NCI-H82 (cell line): Measurements from ENCODE around the gene MED22.

ENCODE experiments used
- DNase-seq: peaks from one replicate; lab custom pipeline; 2025; lab: John Stamatoyannopoulos, UW

MED22 gene

DNA sequence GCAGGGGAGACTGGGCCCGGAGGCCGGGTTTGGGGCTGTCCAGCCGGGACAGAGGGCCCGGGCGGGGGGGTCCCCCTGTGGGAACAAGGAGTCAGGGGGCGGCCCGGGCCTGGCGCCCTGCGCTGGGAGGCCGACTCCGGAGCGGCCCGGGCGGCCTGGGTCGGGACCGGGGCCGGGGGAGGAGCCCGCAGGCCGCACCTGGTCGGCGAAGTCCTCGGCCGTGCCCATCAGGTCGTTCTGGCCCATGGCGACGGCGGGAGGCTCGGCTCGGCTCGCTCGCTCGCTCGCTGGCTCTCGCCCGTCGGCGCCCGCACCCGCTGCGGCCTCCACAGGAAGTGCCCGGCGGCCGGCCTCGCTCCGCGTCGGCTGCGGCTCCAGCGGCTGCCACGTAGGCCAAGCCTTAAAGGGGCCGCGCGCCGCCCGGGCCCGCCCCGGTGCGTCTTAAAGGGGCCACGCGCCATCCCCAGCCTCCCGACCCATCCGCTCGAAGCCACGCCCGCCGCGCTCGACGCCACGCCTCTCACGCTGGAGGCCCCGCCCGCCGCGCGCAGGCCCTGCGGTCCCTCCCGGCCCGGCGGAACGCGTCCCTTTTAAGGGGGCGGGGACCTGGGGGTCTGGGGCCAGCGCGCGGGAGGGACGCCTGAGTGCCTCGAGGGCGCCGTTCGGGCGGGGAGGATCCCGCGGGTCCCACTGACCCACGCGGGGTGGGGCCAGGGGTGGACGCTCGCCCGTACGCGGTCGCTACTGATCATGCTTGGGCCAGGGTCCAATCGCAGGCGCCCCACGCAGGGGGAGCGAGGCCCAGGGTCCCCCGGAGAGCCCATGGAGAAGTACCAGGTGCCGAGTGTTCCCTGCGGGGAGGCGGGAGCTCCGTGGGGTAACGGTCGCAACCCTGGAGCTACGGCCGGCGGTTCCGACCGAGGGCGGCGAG, 28.1 kb upstream of the MED22 start, which contains the start of the genes STKLD1 and SURF4:
Gene STKLD1 (plus strand): TSS at position 643 of the 931 bp plus-strand sequence. CDS start 108 bp downstream, at position 751.
Gene SURF4 (minus strand): TSS at position 337 of the 931 bp plus-strand sequence. CDS start 91 bp downstream, at position 246.
- peak; percentile 97 for DNase-seq

GRCh38 chr9:133375116-133375723, 27.3 kb upstream of the MED22 start:
- peak; percentile 48 for DNase-seq

DNA sequence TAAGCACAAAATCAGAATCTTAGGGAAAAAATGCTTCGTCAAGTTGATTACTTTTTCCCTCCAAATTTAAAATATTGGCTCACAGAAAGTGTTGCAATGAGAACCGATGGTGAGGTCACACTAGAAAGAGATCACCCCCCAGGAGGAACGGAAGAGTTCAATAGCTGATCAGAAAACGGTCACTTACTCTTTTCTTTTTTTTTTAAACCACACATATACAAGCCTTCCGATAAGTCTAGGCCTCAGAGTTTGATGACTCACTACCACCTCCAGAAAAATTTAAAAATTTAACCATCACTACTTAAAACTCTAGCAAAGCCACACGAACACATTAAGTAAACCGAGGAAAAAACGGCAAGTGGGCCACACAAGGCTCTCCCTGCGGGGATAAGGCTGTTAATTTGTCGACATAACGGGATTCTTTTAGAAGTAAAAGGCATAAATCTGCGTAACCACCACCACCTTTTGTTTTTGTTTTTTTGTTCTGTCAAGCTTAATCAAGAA, 26.7 kb upstream of the MED22 start:
- DNase-seq = no peak

DNA sequence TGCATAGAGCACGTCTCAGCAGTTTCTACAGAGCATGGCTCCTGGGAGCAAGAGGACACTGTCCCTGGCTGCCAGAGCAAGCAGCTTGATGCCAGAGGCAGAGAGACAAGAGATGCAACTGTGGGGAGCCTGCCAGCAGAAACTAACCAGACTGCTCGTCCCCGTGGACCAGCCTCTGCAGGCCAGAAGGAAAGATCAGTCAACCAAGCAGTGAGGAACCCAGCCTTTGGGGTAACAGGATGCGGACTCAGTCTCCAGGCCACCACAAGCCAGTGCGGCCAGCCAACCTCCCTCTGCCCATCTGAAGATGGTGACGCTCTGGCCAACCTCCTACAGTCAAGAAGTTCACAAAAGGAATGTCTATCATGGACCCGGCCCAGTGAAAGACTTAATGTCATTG, 24.2 kb upstream of the MED22 start:
- no peak for DNase-seq

DNA sequence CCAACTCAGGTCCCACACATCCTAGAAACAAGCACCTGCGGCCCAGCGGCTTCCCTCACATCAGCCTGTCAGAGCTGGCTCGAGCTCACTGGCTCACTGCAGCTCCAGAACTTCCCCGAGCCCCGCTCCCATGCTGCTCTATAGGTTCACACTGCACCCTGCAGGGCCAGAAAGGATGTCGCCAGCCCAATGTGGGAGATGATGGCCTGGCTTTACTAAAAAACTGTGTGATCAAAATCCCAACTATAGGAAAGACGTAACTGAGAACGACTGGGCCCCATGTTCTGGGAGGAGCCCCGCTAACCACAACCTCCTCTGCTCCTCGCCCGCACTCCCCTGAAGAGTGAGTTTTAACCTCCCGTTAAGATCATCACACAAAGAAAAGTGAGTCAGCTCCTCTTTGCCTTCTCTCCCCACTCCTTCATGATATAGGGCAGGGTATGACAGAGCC, 23.4 kb upstream of the MED22 start:
- no peak for DNase-seq

DNA sequence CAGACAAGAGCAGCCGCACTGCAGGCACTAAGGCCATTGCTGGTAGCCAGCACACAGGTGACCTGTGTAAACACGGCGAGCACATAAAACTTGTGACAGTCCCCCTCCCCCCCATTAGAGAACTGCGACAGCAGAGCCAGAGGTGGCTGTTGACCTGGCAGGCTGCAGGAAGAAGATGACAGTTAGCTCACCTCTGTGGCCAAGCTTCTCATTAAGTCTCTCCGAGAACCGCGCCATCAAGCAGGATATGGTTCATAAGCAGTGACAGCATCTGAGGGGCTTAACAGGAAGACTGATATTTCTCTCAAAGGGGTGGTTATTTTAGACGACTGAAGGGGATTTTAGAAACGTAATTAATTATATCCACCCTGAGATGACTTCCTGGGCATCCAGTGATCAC, 22.8 kb upstream of the MED22 start:
- no peak for DNase-seq

DNA sequence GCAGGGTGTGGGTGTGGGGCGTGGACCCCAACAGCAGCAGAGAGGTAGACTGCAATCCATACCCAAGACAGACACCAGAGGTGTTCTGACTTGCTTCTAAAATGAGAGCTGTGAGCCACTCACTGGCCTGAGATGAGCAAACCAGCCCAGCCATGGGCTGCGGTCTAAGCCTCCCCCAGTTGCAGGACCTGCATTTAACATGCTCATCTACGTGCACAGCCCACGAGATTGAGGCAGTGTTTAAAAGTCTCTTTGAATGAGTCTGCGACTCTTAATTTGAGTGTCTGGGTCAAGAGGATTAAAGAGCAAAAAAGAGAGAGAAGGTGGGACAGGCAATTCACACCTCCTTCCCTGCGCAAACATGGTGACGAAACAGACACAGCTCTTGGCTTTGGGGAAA, 22.0 kb upstream of the MED22 start:
- no peak for DNase-seq

GRCh38 chr9:133369422-133369821, 21.5 kb upstream of the MED22 start:
- DNase-seq = no peak

DNA sequence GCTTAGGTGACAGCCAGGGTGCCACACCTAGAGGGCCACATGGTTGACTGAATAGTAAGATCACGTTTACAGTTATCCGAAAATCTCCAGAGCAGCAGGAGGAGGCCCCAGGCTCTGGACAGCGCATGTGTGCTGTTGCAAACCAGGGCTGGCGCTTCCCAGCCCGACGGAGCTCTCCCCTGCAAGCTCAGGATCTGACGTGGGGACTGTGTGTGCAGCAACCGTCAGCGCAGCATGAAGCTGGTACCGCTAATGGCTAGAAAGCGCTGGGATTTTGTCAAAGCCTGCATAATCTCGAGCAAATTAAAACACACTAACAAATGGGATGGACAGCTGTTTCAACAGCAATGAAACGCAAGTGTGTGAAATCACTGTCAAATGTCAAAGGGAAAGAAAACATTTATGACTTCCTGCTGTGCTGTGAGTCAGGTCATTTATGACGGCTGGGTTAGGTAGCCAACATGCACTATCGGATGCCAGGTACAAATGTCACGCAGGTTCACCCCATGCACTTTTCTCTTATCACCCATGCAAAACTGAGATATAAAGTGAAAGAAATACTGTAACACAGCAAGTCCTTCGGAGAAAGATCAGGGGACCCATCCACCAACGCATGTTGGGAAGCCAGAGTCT, 20.4 kb upstream of the MED22 start:
- DNase-seq = peak; percentile 11

- DNase-seq = no peak
These were observed 19.8 kb upstream of the MED22 start for GRCh38 chr9:133367778-133368177.

- no peak for DNase-seq
These were observed 19.3 kb upstream of the MED22 start for GRCh38 chr9:133367221-133367620.

GRCh38 chr9:133366435-133366834, 18.5 kb upstream of the MED22 start:
- DNase-seq = no peak

- peak; percentile 6 for DNase-seq
These were observed 14.6 kb upstream of the MED22 start for GRCh38 chr9:133362359-133363044.

DNA sequence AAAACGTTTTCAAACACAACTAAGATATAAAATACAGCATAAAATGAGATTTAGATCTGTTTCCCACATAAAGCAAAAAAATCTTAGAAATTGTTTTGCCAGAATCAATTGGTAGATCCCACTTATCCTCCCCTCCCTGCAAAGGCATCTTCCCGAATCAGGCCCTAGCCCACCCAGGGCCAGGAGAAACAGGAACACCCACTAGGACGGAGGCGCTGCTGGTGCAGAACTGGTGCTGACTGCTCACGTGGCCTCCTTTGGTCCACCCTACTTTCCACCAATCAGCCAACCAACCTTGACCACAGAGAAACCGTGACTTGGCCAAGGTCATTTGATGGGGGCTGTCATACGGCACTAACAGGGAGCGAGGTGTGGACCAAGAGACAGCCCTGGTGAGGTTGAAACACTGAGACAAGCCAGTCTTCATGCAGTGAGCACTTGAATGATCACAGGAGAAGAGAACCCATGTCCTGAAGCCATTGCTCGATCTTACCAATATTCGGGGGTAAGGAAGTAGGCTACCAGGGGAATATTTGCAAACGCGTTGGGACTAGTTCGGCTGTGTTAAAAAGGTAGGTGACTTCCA, 13.7 kb upstream of the MED22 start:
- DNase-seq = no peak

GRCh38 chr9:133360400-133361393, 12.8 kb upstream of the MED22 start:
- DNase-seq = peak; percentile 45

- DNase-seq = peak; percentile 72
These were observed 11.7 kb upstream of the MED22 start for GRCh38 chr9:133359399-133360175.

GRCh38 chr9:133357656-133358055, 9.7 kb upstream of the MED22 start:
- no peak for DNase-seq

- peak; percentile 85 for DNase-seq
These were observed 8.6 kb upstream of the MED22 start, which contains the start of the genes SURF1 and SURF2 for GRCh38 chr9:133356391-133357091. TSS of gene SURF1 (minus strand) at chr9:133356487. CDS start at chr9:133356453, 34 bp downstream. TSS of gene SURF2 (plus strand) at chr9:133356550. CDS start at chr9:133356593, 43 bp downstream.
